GM19463 (cell line): ENCODE data around the gene GABRA4.
A peak's percentile ranks its signal among the peaks of the same experiment; 100 is the strongest.

Source experiments
- ATAC-seq: cut with Tn5 transposase; IDR thresholded peaks from one replicate; pipeline ENCODE4 v1.9.1; 2021; ENCODE audit warnings: mild to moderate bottlenecking, moderate library complexity; ENCODE audit not compliant: unreplicated experiment

The GABRA4 gene

GRCh38 chr4:46993075-46994006, at the start of gene GABRA4:
Gene GABRA4 (minus strand): TSS chr4:46993581. CDS start chr4:46993424, 157 bp downstream.
- ATAC-seq: peak; percentile 52

- ATAC-seq: no peak
These were observed 47.4 kb upstream of the GABRA4 start for GRCh38 chr4:47040828-47041227.

- no peak for ATAC-seq
These were observed 44.9 kb upstream of the GABRA4 start for GRCh38 chr4:47038263-47038662.

GRCh38 chr4:47032405-47033106, 39.2 kb upstream of the GABRA4 start:
- ATAC-seq: peak; percentile 92

GRCh38 chr4:47031751-47032404, 38.5 kb upstream of the GABRA4 start:
- peak; percentile 6 for ATAC-seq

GRCh38 chr4:47031011-47031678, 37.8 kb upstream of the GABRA4 start, which contains the start of gene GABRB1:
Gene GABRB1 (plus strand): TSS chr4:47031567.
- no peak for ATAC-seq

- no peak for ATAC-seq
These were observed 24.1 kb upstream of the GABRA4 start for GRCh38 chr4:47017494-47017893.

- ATAC-seq: no peak
These were observed 23.7 kb upstream of the GABRA4 start for GRCh38 chr4:47017081-47017480.

GRCh38 chr4:47013373-47013772, 20.0 kb upstream of the GABRA4 start:
- ATAC-seq: no peak

- ATAC-seq: no peak
These were observed 19.3 kb upstream of the GABRA4 start for GRCh38 chr4:47012676-47013075.

- peak; percentile 84 for ATAC-seq
These were observed 17.6 kb upstream of the GABRA4 start for GRCh38 chr4:47010912-47011446.

GRCh38 chr4:47010347-47010911, 17.0 kb upstream of the GABRA4 start:
- peak; percentile 13 for ATAC-seq

- no peak for ATAC-seq
These were observed 9.2 kb upstream of the GABRA4 start for GRCh38 chr4:47002580-47002979.

- no peak for ATAC-seq
These were observed 7.0 kb upstream of the GABRA4 start for GRCh38 chr4:47000406-47000805.

- no peak for ATAC-seq
These were observed 6.2 kb upstream of the GABRA4 start for GRCh38 chr4:46999566-46999965.

- ATAC-seq: no peak
These were observed 625 bp upstream of the GABRA4 start for GRCh38 chr4:46994007-46994405.

GRCh38 chr4:46992338-46992737, 1.0 kb downstream of the GABRA4 start:
- ATAC-seq: no peak

- ATAC-seq: peak; percentile 44
These were observed 6.3 kb downstream of the GABRA4 start for GRCh38 chr4:46986922-46987638.

- ATAC-seq: no peak
These were observed 8.6 kb downstream of the GABRA4 start for GRCh38 chr4:46984781-46985180.

- ATAC-seq: no peak
These were observed 12.5 kb downstream of the GABRA4 start for GRCh38 chr4:46980851-46981250.
